Lung (tissue), 12 donors: ENCODE data around the gene HOXB2. TPM values are rescaled to one million over a fixed set of nuclear protein-coding genes. Genes with fewer than 3 reads are reported as not detected.

Source experiments
- ATAC-seq: fragments of 200-7000 bp; cut with Tn5 transposase; one replicate; pipeline ENCODE4 v1.9.1; 2020; ENCODE audit warnings: moderate number of reproducible peaks; ENCODE audit not compliant: insufficient read depth, low FRiP score
- DNase-seq, 3 donors: peaks; one replicate each; pipeline ENCODE4 v3.0.0-alpha.2; 2013 to 2017
- H3K27ac ChIP-seq, 2 donors: one replicate each; pipeline ENCODE4 v1.5.1; 2013; ENCODE audit warnings: mild to moderate bottlenecking in 2 of 2, moderate library complexity in 2 of 2, control low read depth in 1 of 2, inconsistent platforms in 1 of 2, low read depth in 1 of 2, low read length in 1 of 2
- H3K27me3 ChIP-seq, 3 donors: one replicate each; pipeline ENCODE4 v1.5.1; 2013; ENCODE audit warnings: low read length in 2 of 3; ENCODE audit not compliant: control insufficient read depth in 3 of 3, insufficient read depth in 3 of 3
- H3K36me3 ChIP-seq, 4 donors: one replicate each; pipeline ENCODE4 v1.5.1; 2013; ENCODE audit warnings: low read length in 4 of 4, mild to moderate bottlenecking in 1 of 4, moderate library complexity in 1 of 4; ENCODE audit not compliant: control insufficient read depth in 4 of 4, insufficient read depth in 4 of 4
- H3K4me1 ChIP-seq, 5 donors: one replicate each; pipeline ENCODE4 v1.5.1; 2013; ENCODE audit warnings: low read length in 5 of 5, mild to moderate bottlenecking in 2 of 5, moderate library complexity in 1 of 5; ENCODE audit not compliant: control insufficient read depth in 5 of 5, insufficient read depth in 5 of 5
- H3K4me3 ChIP-seq: one replicate; pipeline ENCODE4 v1.5.1; 2013; ENCODE audit warnings: mild to moderate bottlenecking, control low read depth, moderate library complexity
- H3K9ac ChIP-seq, 2 donors: one replicate each; pipeline ENCODE4 v1.5.1; 2013; ENCODE audit warnings: low read length in 2 of 2, control low read depth in 1 of 2; ENCODE audit not compliant: insufficient read depth in 1 of 2
- H3K9me3 ChIP-seq, 4 donors: one replicate each; pipeline ENCODE4 v1.5.1; 2013; ENCODE audit warnings: low read length in 3 of 4, mild to moderate bottlenecking in 1 of 4, moderate library complexity in 1 of 4; ENCODE audit not compliant: control insufficient read depth in 4 of 4, insufficient read depth in 3 of 4
- CTCF ChIP-seq: IDR thresholded peaks from 2 replicates; pipeline ENCODE4 v1.5.1; 2012; ENCODE audit warnings: mild to moderate bottlenecking; ENCODE audit errors: control extremely low read depth, extremely low read depth
- WGBS, 2 donors: extraction: QIAGEN DNeasy Blood & Tissue Kit; methylation state at CpG; one replicate each; pipeline ENCODE4 v1.1.7; 2013; 5-methylcytosine and 5-hydroxymethylcytosine counted together
- polyA plus RNA-seq, 2 donors: library from polyadenylated mRNA; stranded (reverse); fragments of 200-250 nt; gene quantifications; one replicate each; pipeline ENCODE4 v1.2.1, GENCODE V29; 2013
- total RNA-seq, 2 donors: library from RNA; depleted of rRNA in 1 of 2; stranded (reverse); fragments of >200 nt in 1 of 2; gene quantifications; one replicate each; pipeline ENCODE4 v1.2.1, GENCODE V29; 2014 to 2021
- donor health status: control.
- donor health status: control.
- donor health status: Bipolar disorder and iron deficiency.
- donor health status: healthy.
- donor health status: DM: yes; HTN: yes; CAD: no.

HOXB2 gene
- total and polyA plus RNA-seq, 4 donors: 4.1 to 13.9 (median 7.3) TPM

DNA sequence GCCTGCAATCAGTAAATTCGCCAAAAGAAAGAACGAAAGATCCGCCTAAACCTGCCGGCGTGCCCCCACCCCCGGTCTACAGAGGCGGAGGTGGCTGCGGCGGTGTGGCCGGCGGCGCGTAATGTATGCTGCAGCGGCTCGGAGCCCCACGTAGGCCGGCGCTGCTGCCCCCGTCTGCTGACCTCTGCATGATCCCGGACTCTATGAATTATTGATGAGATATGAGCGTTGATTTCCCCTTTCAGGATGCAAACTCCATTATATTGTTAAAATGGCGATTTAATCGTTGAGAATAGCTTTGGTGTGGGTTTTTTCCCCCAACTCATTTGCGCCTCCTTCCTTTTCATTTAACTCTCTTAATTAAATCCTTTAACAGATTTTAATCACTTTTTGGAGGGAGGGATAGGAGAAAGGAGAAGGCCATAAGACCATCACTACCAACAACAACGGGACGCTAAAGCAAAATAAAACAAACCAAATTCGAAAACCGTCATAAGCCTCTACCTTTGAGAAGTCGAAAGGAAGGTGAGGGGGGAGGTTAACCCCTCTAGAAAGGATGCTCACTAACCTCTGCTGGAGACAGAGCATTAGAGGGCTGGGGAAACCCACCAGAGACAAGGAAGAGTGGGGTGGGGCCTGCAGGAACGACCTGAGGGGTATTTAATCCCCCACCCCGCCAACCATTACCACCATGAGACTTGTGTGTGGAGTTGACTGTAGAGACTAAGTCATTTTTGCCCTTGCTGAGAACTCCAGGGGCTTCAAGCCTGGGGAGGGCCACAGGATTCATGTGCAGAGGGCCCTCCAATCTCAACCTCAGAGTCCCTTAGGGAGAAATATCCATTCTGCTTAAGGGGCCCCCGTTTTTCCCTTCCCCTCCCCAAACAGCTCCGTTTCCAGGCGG is 41.7 kb upstream of the HOXB2 start:
- ATAC-seq: no peak
- DNase-seq: peak; percentile 60 to 69 (median 68)
- peak overlapping the region in 1 of 2 donors; percentile 59 for H3K27ac ChIP-seq
- H3K9ac ChIP-seq: peak overlapping the region; percentile 66 to 98
- no peak for TF ChIP-seq CTCF
- peaks cover 0 to 77% (median 7%) of the 10 kb centered on the region in 5 donors for H3K4me1 ChIP-seq
- H3K9me3 ChIP-seq: peaks cover 0 to 2% (median 0%) of the 10 kb centered on the region in 4 donors
- H3K36me3 ChIP-seq: peaks cover 0 to 11% (median 3%) of the 10 kb centered on the region in 4 donors
- H3K4me3 ChIP-seq: no peak overlapping the region
- H3K27me3 ChIP-seq: peaks cover 3 to 50% (median 5%) of the 10 kb centered on the region in 3 donors
- WGBS, 2 donors: 6 to 12% methylated on average over 34 of the region's 34 CpGs

- ATAC-seq: no peak
- WGBS, 2 donors: 46 to 75% methylated on average over 2 of the region's 2 CpGs
- H3K36me3 ChIP-seq: no peaks in the 10 kb centered on the region
- DNase-seq: peak; percentile 53 to 76 (median 76)
- peak overlapping the region in 1 of 2 donors; percentile 24 for H3K9ac ChIP-seq
- no peak overlapping the region for H3K27ac ChIP-seq
- H3K9me3 ChIP-seq: peaks cover 0 to 2% (median 0%) of the 10 kb centered on the region in 4 donors
- peaks cover 4 to 56% (median 7%) of the 10 kb centered on the region in 3 donors for H3K27me3 ChIP-seq
- TF ChIP-seq CTCF: no peak
- no peak overlapping the region for H3K4me3 ChIP-seq
- H3K4me1 ChIP-seq: peaks cover 0 to 82% (median 7%) of the 10 kb centered on the region in 5 donors
Observed at GRCh38 chr17:48584223-48584741, 39.4 kb upstream of the HOXB2 start.

GRCh38 chr17:48583708-48584222 is 38.9 kb upstream of the HOXB2 start:
- H3K27me3 ChIP-seq: peaks cover 4 to 56% (median 11%) of the 10 kb centered on the region in 3 donors
- H3K27ac ChIP-seq: no peak overlapping the region
- H3K36me3 ChIP-seq: no peaks in the 10 kb centered on the region
- 65 to 86% methylated on average over 3 of the region's 3 CpGs for WGBS, 2 donors
- DNase-seq (no peak), ATAC-seq (no peak)
- H3K9me3 ChIP-seq: peaks cover 0 to 2% (median 0%) of the 10 kb centered on the region in 4 donors
- H3K4me1 ChIP-seq: peaks cover 0 to 83% (median 7%) of the 10 kb centered on the region in 5 donors
- no peak overlapping the region for H3K4me3 ChIP-seq
- TF ChIP-seq CTCF: no peak
- peak overlapping the region in 1 of 2 donors; percentile 24 for H3K9ac ChIP-seq
